ENCODE data around the gene ENTPD1. TPM values are rescaled to one million over a fixed set of nuclear protein-coding genes. Genes with fewer than 3 reads are reported as not detected.
"Not testable (repeated sequence)": the region's sequence is repeated elsewhere in the genome, so short reads cannot be mapped to it uniquely, and the experiment has no call there.

The ENTPD1 gene
- total RNA-seq, 1 donor from 2014 or later: 1.5 TPM

GRCh38 chr10:95798096-95798855 is 42.3 kb downstream of the ENTPD1 start:
- DNase-seq (ENCODE audit: extremely low spot score, unreplicated experiment): no peak
- peak overlapping the region; percentile 72 for H3K27ac Mint-ChIP-seq (ENCODE audit: unreplicated experiment)
- no peak for TF ChIP-seq CTCF (IDR thresholded peaks at IDR 0.05)
- H3K4me3 Mint-ChIP-seq (ENCODE audit: unreplicated experiment): no peak overlapping the region
- no peaks in the 10 kb centered on the region for H3K36me3 Mint-ChIP-seq (ENCODE audit: unreplicated experiment)
- peaks cover 23% of the 10 kb centered on the region for H3K4me1 Mint-ChIP-seq (ENCODE audit: unreplicated experiment)
- peaks cover 17% of the 10 kb centered on the region for H3K9me3 Mint-ChIP-seq (ENCODE audit: unreplicated experiment)
- H3K27me3 Mint-ChIP-seq (ENCODE audit: unreplicated experiment): no peaks in the 10 kb centered on the region

GRCh38 chr10:95800286-95800685 is 44.3 kb downstream of the ENTPD1 start:
- not testable (repeated sequence) for H3K27ac Mint-ChIP-seq (ENCODE audit: unreplicated experiment); H3K4me3 Mint-ChIP-seq (ENCODE audit: unreplicated experiment); H3K36me3 Mint-ChIP-seq (ENCODE audit: unreplicated experiment); DNase-seq (ENCODE audit: extremely low spot score, unreplicated experiment); H3K27me3 Mint-ChIP-seq (ENCODE audit: unreplicated experiment)
- Mint-ChIP-seq H3K9me3 (ENCODE audit: unreplicated experiment) (peaks cover 23% of the 10 kb centered on the region), H3K4me1 (ENCODE audit: unreplicated experiment) (peaks cover 16% of the 10 kb centered on the region)

- not testable (repeated sequence) for H3K27me3 Mint-ChIP-seq (ENCODE audit: unreplicated experiment); H3K4me3 Mint-ChIP-seq (ENCODE audit: unreplicated experiment); DNase-seq (ENCODE audit: extremely low spot score, unreplicated experiment); H3K4me1 Mint-ChIP-seq (ENCODE audit: unreplicated experiment); H3K27ac Mint-ChIP-seq (ENCODE audit: unreplicated experiment); H3K36me3 Mint-ChIP-seq (ENCODE audit: unreplicated experiment)
- peaks cover 14% of the 10 kb centered on the region for H3K9me3 Mint-ChIP-seq (ENCODE audit: unreplicated experiment)
Observed at GRCh38 chr10:95806687-95807380, 50.9 kb downstream of the ENTPD1 start.

GRCh38 chr10:95808705-95809308 is 52.8 kb downstream of the ENTPD1 start:
- DNase-seq (ENCODE audit: extremely low spot score, unreplicated experiment); H3K27ac Mint-ChIP-seq (ENCODE audit: unreplicated experiment); H3K36me3 Mint-ChIP-seq (ENCODE audit: unreplicated experiment); H3K4me3 Mint-ChIP-seq (ENCODE audit: unreplicated experiment); H3K4me1 Mint-ChIP-seq (ENCODE audit: unreplicated experiment); H3K27me3 Mint-ChIP-seq (ENCODE audit: unreplicated experiment): not testable (repeated sequence)
- peaks cover 11% of the 10 kb centered on the region for H3K9me3 Mint-ChIP-seq (ENCODE audit: unreplicated experiment)

GRCh38 chr10:95809370-95810197 is 53.6 kb downstream of the ENTPD1 start:
- Mint-ChIP-seq H3K4me3 (ENCODE audit: unreplicated experiment) (no peak overlapping the region), H3K4me1 (ENCODE audit: unreplicated experiment) (peaks cover 5% of the 10 kb centered on the region), H3K27ac (ENCODE audit: unreplicated experiment) (no peak overlapping the region), H3K36me3 (ENCODE audit: unreplicated experiment) (no peaks in the 10 kb centered on the region), H3K9me3 (ENCODE audit: unreplicated experiment) (peaks cover 5% of the 10 kb centered on the region), H3K27me3 (ENCODE audit: unreplicated experiment) (peaks cover 9% of the 10 kb centered on the region)
- no peak for DNase-seq (ENCODE audit: extremely low spot score, unreplicated experiment)
- TF ChIP-seq CTCF (IDR thresholded peaks at IDR 0.05): no peak

GRCh38 chr10:95810198-95810976 is 54.4 kb downstream of the ENTPD1 start:
- no peak for TF ChIP-seq CTCF (IDR thresholded peaks at IDR 0.05)
- H3K36me3 Mint-ChIP-seq (ENCODE audit: unreplicated experiment): no peaks in the 10 kb centered on the region
- H3K4me1 Mint-ChIP-seq (ENCODE audit: unreplicated experiment): peaks cover 5% of the 10 kb centered on the region
- no peak for DNase-seq (ENCODE audit: extremely low spot score, unreplicated experiment)
- H3K27ac Mint-ChIP-seq (ENCODE audit: unreplicated experiment): no peak overlapping the region
- peaks cover 9% of the 10 kb centered on the region for H3K27me3 Mint-ChIP-seq (ENCODE audit: unreplicated experiment)
- H3K4me3 Mint-ChIP-seq (ENCODE audit: unreplicated experiment): no peak overlapping the region
- H3K9me3 Mint-ChIP-seq (ENCODE audit: unreplicated experiment): peaks cover 5% of the 10 kb centered on the region

All from osteocyte (in vitro differentiated cells).